OCI-LY7 (cell line): Measurements from ENCODE around the gene CFAP206. TPM values are rescaled to one million over a fixed set of nuclear protein-coding genes. Genes with fewer than 3 reads are reported as not detected.

ENCODE experiments used
- Bru-seq: library from RNA; stranded (reverse); fragments of 400-500 nt; gene quantifications from one replicate; lab custom pipeline; 2021; lab: Mats Ljungman, UMichigan
- BruChase-seq, 2 experiments: library from RNA; stranded (reverse); fragments of 400-500 nt; gene quantifications; one replicate each; lab custom pipeline; 2021; lab: Mats Ljungman, UMichigan
- BruUV-seq: library from RNA; stranded (reverse); fragments of 400-500 nt; replicated peaks from 2 replicates; lab custom pipeline; 2021; lab: Mats Ljungman, UMichigan
- CTCF ChIA-PET: fragments of 300-600 bp; sonication (Branson Sonifier 250); formaldehyde crosslinking; loops from one replicate; lab custom pipeline; 2022; ENCODE audit warnings: antibody characterized with exemption; ENCODE audit not compliant: unreplicated experiment; lab: Charles Lee
- POLR2A ChIA-PET: fragments of 300-600 bp; sonication (Branson Sonifier 250); formaldehyde crosslinking; loops from one replicate; lab custom pipeline; 2022; ENCODE audit warnings: antibody characterized with exemption; lab: Charles Lee
- DNase-seq: peaks from one replicate; pipeline ENCODE4 v3.0.0-alpha.2; 2015; ENCODE audit warnings: low spot score
- H2AFZ ChIP-seq: fragments of 200-600 bp; sonication (generic), shearing (Covaris generic); 2 replicates; pipeline ENCODE4 v1.6.1; 2014; ENCODE audit warnings: mild to moderate bottlenecking, antibody characterized with exemption, low read length, moderate library complexity
- H3K27ac ChIP-seq: fragments of 200-600 bp; sonication (generic); 2 replicates; pipeline ENCODE4 v1.5.1; 2014; ENCODE audit warnings: mixed run types, low read depth, mild to moderate bottlenecking, moderate library complexity, low read length, inconsistent platforms; ENCODE audit not compliant: poor library complexity, severe bottlenecking
- H3K36me3 ChIP-seq: fragments of 200-600 bp; sonication (generic); 2 replicates; pipeline ENCODE4 v1.6.1; 2014; ENCODE audit warnings: mild to moderate bottlenecking, antibody characterized with exemption, low read length, moderate library complexity, mixed read lengths; ENCODE audit not compliant: insufficient read depth
- H3K4me1 ChIP-seq: fragments of 200-600 bp; sonication (generic); 2 replicates; pipeline ENCODE4 v1.5.1; 2014; ENCODE audit warnings: mild to moderate bottlenecking, low read length; ENCODE audit not compliant: insufficient read depth, poor library complexity, severe bottlenecking
- H3K4me2 ChIP-seq: fragments of 200-600 bp; sonication (generic); 2 replicates; pipeline ENCODE4 v1.6.1; 2014; ENCODE audit warnings: mild to moderate bottlenecking, low read length
- H3K4me3 ChIP-seq: fragments of 200-600 bp; sonication (generic); 2 replicates; pipeline ENCODE4 v1.5.1; 2014; ENCODE audit warnings: mild to moderate bottlenecking, low read depth, low read length; ENCODE audit not compliant: poor library complexity, severe bottlenecking
- H3K79me2 ChIP-seq: fragments of 200-600 bp; sonication (generic); 2 replicates; pipeline ENCODE4 v1.6.1; 2016; ENCODE audit warnings: low read depth, mild to moderate bottlenecking, low read length, moderate library complexity, mixed read lengths; ENCODE audit not compliant: insufficient read depth
- H3K9me2 ChIP-seq: fragments of 200-600 bp; sonication (generic); 2 replicates; pipeline ENCODE4 v1.6.1; 2016; ENCODE audit warnings: mild to moderate bottlenecking, low read length, mixed read lengths; ENCODE audit not compliant: insufficient read depth
- H3K9me3 ChIP-seq: fragments of 200-600 bp; sonication (generic); 2 replicates; pipeline ENCODE4 v1.6.1; 2014; ENCODE audit warnings: mild to moderate bottlenecking, mixed run types, low read length, mixed read lengths
- H4K20me1 ChIP-seq: fragments of 200-600 bp; sonication (generic); 2 replicates; pipeline ENCODE4 v1.6.1; 2014; ENCODE audit warnings: mild to moderate bottlenecking, antibody characterized with exemption, low read length, moderate library complexity, mixed read lengths; ENCODE audit not compliant: insufficient read depth
- CTCF ChIP-seq: fragments of 200-600 bp; sonication (generic); conservative IDR thresholded peaks from 2 replicates; pipeline ENCODE4 v1.5.1; 2014; ENCODE audit warnings: mild to moderate bottlenecking, antibody characterized with exemption, low read length, moderate library complexity, mixed read lengths
- EZH2phosphoT487 ChIP-seq: fragments of 200-600 bp; sonication (generic); IDR thresholded peaks from 2 replicates; pipeline ENCODE4 v1.6.1; 2018; ENCODE audit warnings: low read depth, borderline replicate concordance, mild to moderate bottlenecking, mixed run types, antibody characterized with exemption, low read length, moderate library complexity, mixed read lengths
- intact Hi-C: fragments of 100-400 bp; cut with micrococcal nuclease; formaldehyde crosslinking; loops from one replicate; pipeline ENCODE4 v1.10.0; 2022; ENCODE audit not compliant: unreplicated experiment
- long read RNA-seq: library from polyadenylated mRNA; stranded (forward); transcript quantifications from one replicate; pipeline ENCODE4 v2.0.0, GENCODE V29; 2022
- total RNA-seq, 2 experiments: library from RNA; depleted of rRNA in 1 of 2; stranded (reverse); fragments of >200 nt in 1 of 2; shearing (Covaris generic) in 1 of 2; gene quantifications; 2 replicates each; pipeline ENCODE4 v1.2.3, GENCODE V29; 2014 to 2022

The CFAP206 gene
- total RNA-seq (2014; rRNA removed; shearing (Covaris generic)) (0.19 TPM in 1 of 2 replicates, not detected in the other), total RNA-seq (2022) (0.32 TPM in 1 of 2 replicates, not detected in the other), Bru-seq, nascent RNA (not detected), BruChase-seq, experiment 1, labeled RNA remaining after a 6-hour chase (not detected), BruChase-seq, experiment 2, labeled RNA remaining after a 2-hour chase (percentile 24 among the genes with signal in this experiment)
- long read RNA-seq, partial matches to known transcripts = 1 of 1 reads
- long read RNA-seq, other reads (novel, unspliced or antisense) = 0 of 1 reads

GRCh38 chr6:87407901-87408720 is at the start of gene CFAP206:
Gene CFAP206 (plus strand): TSS chr6:87407972. CDS start chr6:87409840, 1,868 bp downstream.
- H3K4me2 ChIP-seq = peak within 1 kb of the TSS; percentile 86
- ChIA-PET CTCF (interaction anchor here (0.6 to 1.6 kb wide), 4 partner anchors 11 to 267 kb away, joined by 3 to 5 read pairs (median 4); no protein-coding TSS in a partner anchor), POLR2A (interaction anchor here (0.6 to 1.4 kb wide), 5 partner anchors 12 to 297 kb away, joined by 3 to 4 read pairs (median 3); no protein-coding TSS in a partner anchor)
- H3K27ac ChIP-seq = peak within 1 kb of the TSS; percentile 50
- no peaks in the 10 kb centered on the region for H3K79me2 ChIP-seq
- no peaks in the 10 kb centered on the region for H3K9me3 ChIP-seq
- no TSS peak for BruUV-seq
- H3K4me1 ChIP-seq = peaks cover 5% of the 10 kb centered on the region
- no peaks in the 10 kb centered on the region for H3K36me3 ChIP-seq
- peak within 1 kb of the TSS; percentile 85 for H3K4me3 ChIP-seq
- intact Hi-C loops = loop anchor here (1.0 to 10.0 kb wide), 4 partner anchors 65 to 757 kb away; partner anchors contain the start of genes AKIRIN2, CNR1, SLC35A1 and SMIM8
- no peaks in the 10 kb centered on the region for H3K9me2 ChIP-seq
- TF ChIP-seq CTCF = 0 out of 2 replicates have a peak, but pooled peaks have one; percentile 36
- TF ChIP-seq EZH2phosphoT487 = no peak
- no peaks in the 10 kb centered on the region for H4K20me1 ChIP-seq
- peak; percentile 90 for DNase-seq
- H2AFZ ChIP-seq = peak within 1 kb of the TSS; percentile 99

GRCh38 chr6:87364602-87365252 is 43.0 kb upstream of the CFAP206 start:
- H3K4me3 ChIP-seq = no peak overlapping the region
- intact Hi-C loops = no loop called here
- no peaks in the 10 kb centered on the region for H3K9me3 ChIP-seq
- H3K4me2 ChIP-seq = no peak overlapping the region
- POLR2A ChIA-PET = interaction anchor here (0.5 to 0.7 kb wide), 3 partner anchors 43 to 496 kb away, joined by 3 to 6 read pairs (median 4); no protein-coding TSS in a partner anchor
- TF ChIP-seq CTCF (no peak), EZH2phosphoT487 (no peak)
- no peak for DNase-seq
- H3K4me1 ChIP-seq = no peaks in the 10 kb centered on the region
- CTCF ChIA-PET = interaction anchor here (0.9 kb wide), 1 partner anchor 20 kb away, joined by 3 read pairs; the partner anchor contains the start of gene C6orf163
- no peaks in the 10 kb centered on the region; the same call in 1 of the 2 replicates for H3K36me3 ChIP-seq
- no peaks in the 10 kb centered on the region for H4K20me1 ChIP-seq
- H3K79me2 ChIP-seq = no peaks in the 10 kb centered on the region
- no peak overlapping the region for H2AFZ ChIP-seq
- H3K9me2 ChIP-seq = no peaks in the 10 kb centered on the region
- no peak overlapping the region for H3K27ac ChIP-seq
- BruUV-seq = no TSS peak
